ENCODE data around the gene TBC1D7.

Gene TBC1D7

DNA sequence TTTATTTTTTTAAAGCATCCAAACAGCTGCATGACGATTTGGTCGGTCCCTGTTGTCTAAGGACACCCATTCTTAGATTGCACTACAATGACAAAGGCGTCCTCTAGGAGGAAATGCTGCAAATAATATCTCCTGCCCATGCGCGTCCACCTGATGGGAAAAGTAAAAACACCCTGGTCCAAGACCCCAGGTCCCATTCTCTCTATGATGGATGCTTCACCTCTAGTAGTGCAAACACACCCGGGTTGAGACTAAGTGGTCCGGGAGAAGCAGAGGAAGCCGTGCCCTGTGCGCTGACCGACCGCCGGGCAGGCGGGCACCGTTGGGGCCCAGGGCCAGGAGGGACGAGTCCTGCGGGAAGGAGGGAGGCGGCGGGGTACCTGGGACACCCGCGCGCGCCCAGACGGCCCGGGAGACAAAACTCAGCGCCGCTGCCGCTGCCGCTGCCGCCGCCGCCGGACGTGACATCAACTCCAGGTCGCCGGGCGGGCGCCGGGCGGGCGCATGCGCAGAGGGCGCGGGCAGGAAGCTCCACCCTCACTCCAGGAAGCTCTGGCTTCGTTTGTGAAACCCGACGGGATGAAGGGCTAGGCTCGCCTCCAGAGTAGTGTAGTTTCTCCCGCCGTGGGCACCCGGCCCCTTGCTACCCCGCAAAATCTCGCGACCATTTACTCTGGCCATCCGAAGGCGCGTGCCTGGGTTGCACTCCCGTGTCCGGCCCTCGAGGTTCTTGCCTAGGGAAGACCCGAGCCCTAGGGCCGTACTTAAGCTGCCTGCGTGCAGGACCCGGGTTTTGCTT, at the start of gene TBC1D7:
TBC1D7 (minus strand) TSS at position 462 of the 799 bp plus-strand sequence. CDS start 1,639 bp downstream, outside the sequence.
- DNase-seq = peak; percentile 94

DNA sequence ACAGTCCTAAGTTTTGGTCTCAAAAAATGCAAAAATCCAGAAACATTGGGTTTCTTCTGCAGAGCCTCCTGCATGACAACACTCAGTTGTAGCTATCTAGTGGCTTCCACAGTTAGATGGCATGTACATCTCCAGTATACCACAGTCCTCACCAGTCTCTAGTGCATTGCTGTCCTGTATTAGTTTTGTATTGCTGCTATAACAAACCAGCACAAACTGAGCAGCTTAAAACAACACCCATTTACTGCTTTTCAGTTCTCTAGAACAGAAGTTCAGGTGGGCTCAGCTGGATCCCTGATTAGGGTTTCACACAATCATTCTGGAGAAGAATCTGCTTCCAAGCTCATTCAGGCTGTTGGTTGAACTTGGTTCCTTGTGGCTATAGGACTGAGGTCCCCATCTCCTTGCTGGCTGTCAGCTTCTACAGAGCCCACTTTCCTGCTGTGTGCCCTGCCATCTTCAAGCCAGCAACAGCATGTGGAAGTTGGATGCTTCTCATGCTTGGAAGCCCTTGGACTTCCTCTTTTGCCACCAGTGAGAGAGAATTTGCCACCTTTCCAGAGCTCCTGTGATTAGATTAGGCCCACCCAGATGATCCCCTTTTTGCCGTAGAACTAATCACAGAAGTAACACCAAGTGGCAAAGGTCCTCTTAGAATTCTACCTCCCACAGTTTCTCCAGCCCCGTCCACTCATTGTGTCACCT, 48.9 kb upstream of the TBC1D7 start:
- peak in 1 of 2 donors; percentile 24 for DNase-seq

DNA sequence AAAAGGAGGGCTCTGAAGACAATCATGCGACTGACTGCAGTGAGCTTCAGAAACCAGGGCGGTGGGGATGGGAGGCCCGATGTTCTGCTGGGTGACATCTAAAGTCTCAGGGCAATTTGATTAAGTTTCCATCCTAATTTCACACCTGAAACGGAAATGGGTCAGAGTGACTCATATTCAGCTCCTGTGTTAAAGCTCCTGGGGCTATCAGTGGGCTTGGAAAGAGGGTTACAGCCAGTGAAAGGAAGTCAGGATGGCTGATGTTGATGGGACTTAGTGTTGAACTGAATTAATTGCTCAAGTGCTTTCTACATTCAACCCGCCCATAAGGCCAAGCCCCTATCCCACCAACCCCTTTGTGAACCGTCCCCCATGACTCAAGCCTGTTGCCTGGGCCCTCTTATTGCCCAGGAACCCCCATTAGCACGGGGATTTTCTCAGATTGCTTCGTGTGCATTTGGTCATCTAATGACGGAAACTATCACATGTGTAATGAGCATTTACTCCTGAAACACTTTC, 47.1 kb upstream of the TBC1D7 start:
- DNase-seq = peak in 1 of 2 donors; percentile 32

DNA sequence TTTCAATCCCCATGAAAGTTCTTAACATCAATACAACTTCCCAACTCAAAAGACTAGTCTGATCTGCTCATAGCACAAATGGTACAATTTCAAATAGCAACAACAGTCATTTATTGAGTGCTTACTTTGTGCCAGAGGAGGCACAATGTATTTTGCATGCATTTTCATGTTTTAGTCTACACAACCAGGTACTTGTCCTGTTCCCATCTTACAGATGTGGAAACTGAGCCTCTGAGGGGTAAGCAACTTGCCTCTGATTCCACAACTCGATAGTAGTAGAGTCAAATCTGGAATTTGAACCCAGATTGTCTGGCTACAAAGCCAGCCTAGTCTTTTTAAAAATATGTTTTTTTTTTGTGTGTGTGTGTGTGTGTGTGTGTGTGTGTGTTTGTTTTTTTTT, 45.6 kb upstream of the TBC1D7 start:
- DNase-seq = no peak

DNA sequence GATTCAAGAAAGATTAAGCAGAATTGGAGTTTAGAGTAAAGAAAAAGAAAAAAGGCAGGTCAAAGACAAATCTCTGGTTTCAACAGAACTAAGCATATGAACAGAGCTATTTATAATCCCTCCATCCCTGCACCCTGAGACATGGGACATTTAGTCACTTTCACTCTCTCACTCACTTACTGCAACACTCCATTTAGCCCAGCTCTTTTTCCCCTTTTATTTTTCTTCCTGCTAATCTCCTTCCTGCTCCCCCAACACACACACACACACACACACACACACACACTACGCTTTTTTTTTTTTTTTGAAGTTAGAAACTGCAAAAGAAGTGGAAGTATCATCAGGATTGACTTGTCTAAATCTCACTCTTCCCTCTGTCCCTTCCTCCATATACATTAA, 45.1 kb upstream of the TBC1D7 start:
- no peak for DNase-seq

DNA sequence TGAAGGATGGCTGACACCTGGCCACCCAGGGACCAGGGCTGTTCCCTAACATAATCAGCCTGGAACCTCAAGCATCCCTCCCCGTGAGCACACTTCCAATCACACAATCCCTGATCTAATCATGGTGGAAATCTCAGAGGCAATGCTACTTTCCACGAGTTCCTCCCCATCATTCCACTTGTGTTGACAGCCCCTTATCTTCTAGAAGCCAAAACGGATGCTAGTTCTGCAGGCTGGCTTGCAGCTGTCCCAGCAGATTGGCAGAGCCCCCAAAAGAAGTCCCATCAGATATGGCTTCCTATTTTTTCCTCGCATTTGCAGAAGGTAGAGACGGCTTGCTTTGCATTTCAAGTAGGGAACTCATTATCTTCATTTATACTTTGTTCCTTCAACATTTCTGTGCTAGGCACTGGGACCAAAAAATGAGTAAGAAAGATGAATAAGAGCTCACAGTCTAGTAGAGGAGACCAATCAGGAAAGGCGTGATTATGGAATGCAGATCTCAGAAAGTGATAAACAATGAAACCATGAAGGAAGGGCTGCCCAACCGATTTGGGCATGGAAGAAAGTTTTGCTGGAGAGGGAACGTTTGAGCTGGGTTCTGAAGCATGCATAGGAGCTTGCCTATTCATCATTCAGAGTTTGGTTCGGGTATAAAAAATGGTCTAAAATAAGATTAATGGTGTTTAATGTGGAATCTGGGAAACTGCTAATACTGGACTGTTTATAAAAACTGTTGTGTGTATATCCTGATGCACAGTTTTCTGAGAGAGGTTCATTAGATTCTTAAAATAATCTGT, 44.6 kb upstream of the TBC1D7 start:
- DNase-seq = no peak

DNA sequence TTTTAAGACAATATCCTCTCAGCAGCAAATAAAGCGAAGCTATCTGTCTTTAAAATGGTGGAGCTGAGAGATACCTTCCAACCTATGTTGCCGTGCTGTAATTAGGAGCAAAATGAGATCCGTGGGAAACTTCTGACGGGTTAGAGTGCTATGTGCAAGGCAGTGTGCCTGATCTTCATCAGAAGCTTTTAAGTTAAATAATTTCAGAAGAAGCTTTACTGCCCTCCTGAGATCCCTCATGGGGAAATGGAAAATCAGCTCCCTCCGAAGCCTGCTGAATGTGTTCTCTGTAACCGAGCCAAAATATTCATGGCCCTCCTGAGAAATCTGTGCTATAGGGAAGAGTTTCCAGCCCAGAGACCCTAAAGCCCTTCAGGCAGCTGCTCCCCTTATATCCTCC, 43.7 kb upstream of the TBC1D7 start:
- DNase-seq = no peak

DNA sequence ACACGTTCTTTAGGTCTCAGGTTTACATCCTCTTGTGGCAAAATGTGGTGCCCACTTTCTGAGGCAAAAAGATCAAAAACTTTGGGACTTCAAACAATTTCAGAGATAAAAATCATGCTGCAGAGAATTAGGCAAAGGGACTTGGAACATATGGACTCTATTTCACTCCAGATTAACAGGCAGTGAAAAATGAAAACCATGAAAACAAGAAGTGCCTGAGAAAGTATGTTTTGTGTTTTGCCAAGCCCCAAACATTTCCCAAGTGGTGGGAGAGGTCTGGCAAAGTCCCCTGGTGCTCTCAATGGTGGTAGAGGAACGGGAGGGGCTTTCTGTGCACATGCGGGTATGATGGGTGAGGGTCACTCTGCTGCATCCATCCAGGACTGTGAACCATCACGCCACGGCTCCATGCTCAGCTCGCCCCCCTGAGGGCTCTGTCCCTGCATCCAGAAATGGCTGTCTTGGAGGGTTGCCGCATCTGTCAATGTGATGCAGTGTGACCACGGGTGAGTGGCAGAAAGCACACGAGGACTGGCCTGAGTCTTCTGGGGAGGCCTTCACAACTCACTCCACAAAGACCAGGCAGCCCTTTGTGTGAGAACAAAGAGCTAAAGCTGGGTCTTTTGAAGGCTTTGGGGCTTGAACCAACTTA, 43.2 kb upstream of the TBC1D7 start:
- DNase-seq = no peak

DNA sequence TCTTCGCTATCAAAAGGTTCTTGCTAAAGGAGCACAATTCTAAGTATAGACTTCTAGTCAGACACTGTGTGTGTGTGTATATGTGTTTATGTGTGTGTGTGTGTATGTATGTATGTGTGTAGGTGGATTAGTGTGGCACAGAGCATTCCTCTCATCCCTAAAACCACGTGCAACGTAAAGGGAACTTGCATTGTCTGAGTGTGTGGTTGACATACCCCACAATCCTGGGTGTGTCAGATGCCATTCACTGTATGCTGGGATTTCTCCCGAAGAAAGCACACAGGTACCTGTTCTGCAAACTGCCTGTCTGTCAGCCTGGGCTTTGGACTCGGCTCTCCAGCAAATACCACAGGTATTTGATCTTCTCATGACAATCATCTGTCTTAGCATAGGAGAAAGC, 42.3 kb upstream of the TBC1D7 start:
- no peak for DNase-seq

DNA sequence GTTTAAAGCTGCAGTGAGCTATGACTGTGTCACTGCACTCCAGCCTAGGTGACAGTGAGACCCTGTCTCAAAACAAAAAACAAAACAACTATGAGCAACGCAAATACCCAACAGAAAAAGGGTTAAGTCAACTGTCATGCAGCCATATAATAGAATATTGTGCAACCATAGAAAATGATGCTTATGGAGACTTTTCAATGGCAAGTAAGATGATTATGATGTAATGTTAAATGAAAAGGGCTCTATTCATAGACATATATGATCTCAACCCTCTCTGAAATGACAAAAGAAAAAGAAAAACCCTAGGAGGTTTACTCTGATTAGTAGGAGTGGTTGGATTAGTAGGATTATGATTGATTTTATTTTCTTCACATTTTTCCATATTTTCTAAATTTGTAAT, 41.3 kb upstream of the TBC1D7 start:
- DNase-seq = no peak

DNA sequence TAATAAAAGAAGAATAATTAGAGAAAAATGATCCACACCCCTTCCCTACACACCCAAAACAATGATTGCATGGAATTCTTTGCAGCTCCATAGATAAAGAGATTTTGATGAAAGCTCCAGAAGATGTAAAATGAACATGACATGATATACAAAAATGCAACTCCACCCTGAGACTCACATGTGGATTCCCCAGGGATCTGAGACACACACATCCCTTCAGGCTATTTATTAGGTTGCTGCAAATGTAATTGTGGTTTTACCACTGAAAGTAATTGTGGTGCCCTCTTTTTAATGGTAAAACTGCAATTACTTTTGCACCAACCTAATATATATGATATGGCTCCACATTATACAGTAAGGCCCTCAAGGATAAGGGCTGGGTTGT, 40.4 kb upstream of the TBC1D7 start:
- DNase-seq = no peak

DNA sequence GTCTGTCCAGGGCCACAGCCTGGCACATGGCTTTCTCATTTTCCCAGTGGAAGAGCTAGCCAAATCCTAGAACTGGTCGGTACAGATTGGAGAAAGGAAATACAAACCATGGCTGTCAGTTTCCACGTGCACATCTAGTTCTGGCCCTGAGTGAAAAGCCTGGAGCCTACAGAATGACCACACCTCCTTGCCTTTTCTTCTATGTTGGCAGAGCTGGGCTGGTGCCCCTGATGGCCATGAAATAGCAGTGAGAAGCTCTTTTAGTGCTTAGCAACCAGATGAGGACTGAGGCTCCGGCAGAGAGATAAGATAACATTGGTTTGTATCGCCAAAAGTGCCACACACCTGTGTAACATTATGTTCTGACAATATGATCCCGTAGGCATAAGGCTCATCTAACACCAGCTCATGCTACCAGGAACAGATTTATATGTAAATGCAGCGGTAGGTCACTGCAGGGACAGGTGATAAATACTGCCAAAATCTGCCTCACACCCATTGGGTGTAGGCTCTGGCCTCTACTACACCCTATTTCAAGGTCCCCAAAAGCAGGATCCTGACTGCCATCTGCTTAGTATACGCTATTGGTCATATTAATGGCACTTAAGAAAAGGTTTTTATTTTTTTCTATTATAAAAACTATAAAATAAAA, 39.9 kb upstream of the TBC1D7 start:
- no peak for DNase-seq

DNA sequence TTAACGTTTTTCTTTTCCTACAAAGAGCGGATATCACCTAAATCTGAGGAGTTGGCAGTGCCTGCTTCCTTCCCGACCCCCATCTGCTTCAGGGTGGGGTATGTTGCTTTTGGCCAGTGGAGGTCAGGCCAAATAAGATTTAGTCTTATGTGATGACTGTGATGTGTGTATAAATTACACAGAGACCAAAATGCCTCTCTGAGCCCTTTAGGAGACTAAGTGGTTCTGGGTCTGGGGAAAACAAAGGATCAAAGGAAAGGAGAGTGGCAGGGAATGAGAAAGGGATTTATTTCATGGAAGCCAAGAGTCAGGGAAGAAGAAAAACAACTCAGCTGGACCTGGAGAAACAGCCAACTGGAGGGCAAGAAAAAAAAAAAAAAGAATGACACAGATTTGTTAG, 39.1 kb upstream of the TBC1D7 start:
- DNase-seq = no peak

DNA sequence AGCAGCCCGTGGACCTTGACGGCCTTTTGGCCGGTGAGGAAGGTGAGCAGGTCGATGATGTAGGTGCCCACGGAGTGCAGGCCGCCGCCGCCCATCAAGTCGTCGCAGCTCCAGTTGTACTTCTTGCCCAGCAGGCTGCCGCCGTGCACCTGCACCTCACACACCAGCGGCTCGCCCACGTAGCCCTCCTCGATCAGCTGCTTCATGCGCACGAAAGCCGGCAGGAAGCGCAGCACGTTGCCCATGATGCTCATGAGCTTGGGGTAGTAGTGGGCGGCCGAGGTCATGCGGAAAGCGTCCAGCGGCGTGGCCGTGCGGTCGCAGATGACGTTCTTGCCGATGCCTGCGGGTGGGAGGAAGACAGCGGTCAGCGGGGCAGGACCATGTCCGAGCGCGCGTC, 37.0 kb upstream of the TBC1D7 start:
- no peak for DNase-seq

DNA sequence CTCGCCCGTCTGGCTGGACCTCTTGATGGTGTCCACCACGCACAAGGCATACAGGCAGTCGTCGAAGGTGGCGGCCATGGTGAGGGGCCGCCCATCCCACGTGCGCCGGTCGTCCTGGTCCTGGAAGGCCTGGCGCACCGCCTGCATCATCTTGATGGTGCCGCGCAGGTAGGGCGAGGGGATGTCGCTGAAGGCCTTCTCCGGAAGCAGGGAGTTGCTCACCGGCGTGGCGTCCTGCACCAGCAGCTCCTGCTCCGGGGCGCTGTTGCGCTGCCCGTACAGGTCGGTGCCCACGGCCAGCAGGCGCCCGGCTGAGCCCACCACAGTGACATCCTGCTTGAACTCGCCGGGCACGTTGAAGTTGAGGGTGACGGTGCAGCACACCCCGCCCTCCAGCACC, 36.5 kb upstream of the TBC1D7 start:
- DNase-seq = no peak

DNA sequence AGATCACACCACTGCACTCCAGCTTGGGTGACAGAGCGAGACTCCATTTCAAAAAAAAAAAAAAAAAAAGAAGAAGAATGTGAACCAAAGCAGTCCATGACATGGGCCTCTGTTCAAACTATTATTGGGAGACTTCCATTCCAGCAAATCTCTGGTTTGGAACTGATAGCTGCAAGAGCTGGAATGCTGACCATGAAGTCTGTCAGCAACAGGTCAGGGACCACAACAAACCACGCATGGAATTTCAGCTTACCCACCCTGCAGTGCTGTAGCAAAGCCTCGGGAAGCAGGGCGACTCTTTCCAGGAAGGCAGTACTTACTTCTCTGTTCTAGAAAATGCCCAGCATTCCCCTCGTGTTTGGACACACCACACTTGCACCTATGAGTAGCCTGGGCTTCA, 34.1 kb upstream of the TBC1D7 start:
- no peak for DNase-seq

DNA sequence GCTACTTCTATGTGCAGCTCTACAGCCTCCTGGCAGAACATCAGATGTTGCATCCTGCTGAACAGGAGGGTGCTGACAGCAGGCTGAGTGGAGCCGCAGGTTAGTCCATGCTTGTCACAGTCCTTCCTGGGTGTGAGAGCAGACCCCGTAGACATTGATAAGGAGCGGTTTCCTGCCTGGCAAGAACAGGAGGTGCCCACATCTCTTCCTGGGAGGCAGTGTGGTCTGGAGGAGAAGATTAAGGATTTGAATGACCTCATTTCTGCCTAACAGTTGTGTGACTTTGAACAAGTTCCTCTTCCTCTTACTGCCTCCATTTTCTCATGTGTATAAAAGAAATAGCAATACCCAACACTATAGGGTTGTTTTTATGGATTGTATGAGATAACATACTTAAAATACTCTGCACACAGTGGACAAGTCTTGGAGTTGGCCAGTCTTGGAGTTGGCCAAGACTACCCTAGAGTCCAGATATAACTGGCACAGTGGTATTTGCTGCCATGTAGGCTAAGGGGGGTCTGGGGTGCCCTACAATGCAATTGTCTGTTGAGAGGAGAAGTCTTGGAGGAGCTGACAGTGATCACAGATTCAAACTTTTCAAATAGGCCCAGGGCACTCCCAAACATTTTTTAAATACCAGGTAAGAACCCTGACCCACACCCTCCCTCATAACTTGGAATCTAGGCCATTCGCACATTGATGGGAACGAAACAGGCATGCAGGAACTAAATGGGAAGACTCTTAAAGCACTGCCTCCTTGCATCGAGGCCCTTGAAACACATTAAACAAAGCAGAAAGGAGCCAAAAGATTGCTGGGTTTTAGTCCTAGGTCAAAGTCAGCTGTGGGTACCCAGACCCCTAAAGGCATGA, 32.6 kb upstream of the TBC1D7 start:
- DNase-seq = no peak

DNA sequence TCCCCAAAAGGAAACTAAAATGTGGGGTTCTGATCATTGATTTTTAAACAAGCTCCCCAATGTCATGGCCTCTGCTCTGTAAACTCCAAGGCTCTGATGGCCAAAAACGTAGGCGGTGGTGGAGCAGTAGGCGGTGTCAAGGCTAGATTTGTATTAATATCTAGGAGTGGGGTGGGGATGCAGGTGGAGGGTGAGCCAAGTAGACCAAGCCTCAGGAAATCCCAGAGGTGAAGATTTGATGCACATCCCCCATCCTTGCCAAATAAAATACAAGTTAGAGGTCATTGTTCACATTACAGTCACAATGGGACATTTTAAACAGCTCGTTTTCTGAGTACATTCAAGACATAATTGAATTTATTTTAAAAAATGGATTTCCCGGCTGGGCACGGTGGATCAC, 30.9 kb upstream of the TBC1D7 start:
- DNase-seq = no peak

DNA sequence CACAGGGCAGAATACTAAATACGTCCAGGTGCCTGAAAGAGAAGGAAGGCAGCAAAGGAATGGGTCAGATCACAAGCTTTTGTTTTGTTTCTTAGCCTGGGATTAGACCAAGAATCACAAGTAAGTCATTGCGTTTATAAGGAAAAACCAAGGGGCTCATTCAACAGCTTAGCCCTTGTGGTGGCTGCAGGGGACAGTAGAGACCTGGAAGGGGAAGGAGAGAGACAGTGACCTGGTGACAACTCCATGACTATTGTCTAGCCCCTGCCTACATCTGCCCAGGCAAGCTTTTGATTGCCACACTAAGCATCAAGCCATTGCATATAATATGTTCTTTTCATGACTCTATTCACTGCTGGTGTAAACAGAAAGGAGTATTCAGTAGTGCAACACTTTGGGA, 30.2 kb upstream of the TBC1D7 start:
- no peak for DNase-seq

DNA sequence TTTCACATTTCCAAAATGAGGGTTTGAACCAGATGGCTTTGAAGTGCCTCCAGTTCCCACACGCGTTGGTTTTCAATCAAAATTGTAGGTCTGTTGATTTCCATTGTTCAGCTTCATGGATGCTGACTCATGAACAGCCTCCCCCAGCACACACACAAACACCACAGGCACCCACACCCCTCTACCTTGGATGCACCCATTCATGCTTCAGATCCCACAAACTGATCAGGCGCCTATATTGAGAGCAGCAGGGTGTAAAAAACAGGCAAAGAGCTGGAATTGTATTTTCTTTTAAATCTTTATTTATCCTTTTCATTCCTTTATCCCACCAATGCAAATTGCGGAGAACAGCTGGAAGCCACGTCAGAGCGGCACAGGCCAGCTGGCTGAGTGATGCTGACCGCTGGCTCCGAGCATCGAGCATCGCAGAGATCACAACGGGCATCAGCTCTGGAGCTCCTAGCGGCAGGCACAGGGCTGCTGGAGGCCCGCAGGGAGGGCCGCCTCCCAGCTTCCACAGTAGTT, 29.3 kb upstream of the TBC1D7 start:
- DNase-seq = no peak
